NCI-H69 (cell line): Measurements from ENCODE around the gene HSPB2.

Experiments
- DNase-seq: peaks from one replicate; lab custom pipeline; 2025; lab: John Stamatoyannopoulos, UW

HSPB2 gene

DNA sequence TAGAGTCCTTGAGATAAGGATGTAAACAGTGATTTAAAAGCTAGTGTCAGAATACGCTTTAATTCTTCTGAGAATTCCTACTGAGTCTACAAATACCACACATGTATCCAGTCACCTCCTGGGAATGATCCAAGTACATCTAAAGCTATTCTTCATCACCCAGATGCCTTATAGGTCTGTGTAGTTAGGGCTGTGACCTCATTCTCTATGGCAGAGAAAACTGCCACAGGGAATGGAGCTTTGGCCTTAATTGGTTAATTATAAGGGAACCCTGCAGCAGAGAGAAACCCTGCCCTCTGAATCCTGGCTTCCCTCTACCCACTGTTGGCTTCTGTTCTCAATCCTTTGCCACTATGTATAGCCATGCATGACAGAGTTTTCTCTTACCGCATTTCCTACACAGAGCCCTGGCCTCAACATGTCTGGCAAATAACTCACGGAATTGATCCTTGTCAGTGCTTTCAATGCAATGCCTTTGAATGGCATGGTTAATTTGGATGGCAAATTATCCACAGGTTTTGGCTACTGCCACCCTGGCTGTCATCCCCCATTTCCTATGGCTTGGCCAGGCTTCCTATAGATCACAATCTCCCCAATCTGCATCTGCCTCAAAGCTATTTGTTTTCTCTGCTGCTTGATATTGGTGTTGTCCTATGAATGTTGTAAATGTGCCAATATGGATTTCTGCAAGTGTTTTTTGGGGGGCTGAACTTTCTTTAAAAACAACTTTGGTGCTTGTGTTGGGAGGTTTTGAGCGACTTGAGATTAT is 27.5 kb downstream of the HSPB2 start:
- DNase-seq = peak; percentile 97

DNA sequence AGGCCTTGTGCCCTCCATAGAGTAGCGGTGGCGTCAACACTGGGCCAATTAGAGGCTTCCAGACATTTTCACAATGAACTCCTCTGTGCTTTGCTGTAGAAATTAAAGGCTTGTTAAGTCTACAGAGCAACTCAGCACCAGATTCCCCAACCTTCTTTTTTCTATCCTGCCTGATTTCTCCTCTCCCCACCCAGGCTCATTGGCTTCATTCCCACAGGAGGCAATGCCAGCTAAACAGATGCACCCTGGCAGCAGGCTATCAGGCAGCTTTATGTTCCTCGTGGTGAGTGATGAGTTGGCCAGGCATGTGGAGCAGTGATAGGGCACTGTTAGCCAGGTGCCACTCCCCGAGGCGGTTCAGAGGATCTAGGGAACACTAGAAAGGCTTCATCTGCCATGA is 29.4 kb downstream of the HSPB2 start:
- DNase-seq = peak; percentile 36

DNA sequence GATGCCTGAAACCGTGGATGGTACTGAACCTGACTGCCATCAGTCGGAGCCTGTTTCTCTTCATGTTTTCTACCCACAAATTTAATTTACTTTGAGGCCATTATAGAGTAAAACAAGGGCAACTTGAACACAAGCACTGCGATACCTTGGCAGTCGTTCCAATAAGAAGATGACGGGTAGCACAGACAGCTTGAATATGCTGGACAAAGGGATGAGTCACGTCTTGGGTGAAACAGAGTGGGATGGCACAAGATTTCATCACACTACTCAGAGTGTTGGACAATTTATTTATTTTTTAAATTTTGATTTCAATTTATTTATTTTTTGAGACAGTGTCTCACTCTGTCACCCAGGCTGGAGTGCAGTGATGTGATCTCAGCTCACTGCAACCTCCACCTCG is 30.3 kb downstream of the HSPB2 start:
- DNase-seq = no peak

DNA sequence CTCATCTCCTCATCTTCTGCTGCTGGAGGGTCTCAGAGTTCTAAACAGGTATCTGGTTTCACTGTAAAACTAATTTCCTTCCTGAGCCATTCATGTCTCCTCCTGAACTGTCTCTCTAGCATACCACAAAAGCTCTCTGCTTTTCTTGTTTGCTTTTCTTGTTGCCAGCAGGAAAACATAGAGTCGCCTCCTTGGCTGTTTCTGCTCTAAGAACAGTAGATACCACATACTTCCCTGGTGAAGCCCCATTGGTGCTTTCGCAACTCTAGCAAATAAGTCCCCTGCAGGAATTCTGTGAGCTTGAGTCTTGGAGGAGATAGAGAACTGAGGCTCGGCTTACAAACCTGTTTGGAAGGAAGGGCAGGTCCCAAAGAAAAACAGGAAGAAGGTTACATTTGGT is 31.6 kb downstream of the HSPB2 start:
- no peak for DNase-seq

DNA sequence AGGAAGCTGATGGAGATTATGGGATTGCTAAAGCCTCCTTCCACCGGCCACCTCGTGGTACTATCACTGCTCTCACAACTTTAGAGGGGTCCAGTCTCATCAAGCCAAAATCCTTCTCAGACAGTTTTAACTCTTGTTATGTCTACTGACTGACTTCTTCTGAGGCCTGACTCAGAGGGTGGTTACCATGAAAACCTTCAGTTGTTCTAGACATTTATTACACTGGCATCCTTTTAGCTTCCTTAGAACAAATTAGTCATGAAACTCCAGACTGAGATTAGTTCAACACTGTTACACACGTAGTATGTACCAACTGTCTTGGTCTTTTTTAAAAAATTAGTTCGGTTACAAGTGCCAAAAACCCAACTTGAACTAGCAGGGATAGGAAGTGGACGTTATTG is 32.1 kb downstream of the HSPB2 start:
- no peak for DNase-seq

DNA sequence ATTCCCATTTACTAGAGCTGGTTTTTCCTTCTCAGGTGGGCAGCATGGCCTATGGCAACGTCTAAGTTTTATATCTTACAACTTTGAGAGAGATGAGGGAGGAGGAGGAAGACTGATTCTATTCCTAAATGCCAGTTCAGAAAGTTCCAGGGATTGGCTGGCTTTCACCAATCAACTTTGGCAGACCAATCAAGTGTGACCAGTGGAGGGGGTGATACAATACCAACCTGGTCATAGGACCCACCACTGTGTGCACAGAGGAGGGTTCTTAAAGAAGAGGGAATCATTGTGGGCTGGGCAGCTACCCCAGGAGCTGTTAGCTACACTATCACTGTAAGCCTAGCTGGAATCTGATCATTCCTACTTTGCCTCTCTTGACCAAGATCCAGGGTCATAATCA is 32.7 kb downstream of the HSPB2 start:
- DNase-seq = no peak

DNA sequence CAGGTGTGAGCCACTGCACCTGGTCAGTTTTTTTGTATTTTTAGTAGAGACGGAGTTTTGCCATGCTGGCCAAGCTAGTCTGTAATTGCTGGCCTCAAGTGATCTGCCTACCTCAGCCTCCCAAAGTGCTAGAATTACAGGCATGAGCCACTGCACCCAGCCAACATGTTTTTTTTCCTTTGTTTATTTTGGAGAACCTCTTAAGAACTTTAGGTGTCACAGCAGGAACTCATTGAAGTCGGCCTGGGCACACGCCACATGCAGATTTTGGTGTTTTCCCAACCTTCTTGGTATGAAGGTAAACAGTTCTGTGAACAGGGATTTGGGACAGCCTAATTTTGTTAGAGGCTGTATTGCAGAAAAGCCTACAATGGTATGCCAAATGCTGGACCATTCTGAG is 34.0 kb downstream of the HSPB2 start:
- DNase-seq = peak; percentile 13

DNA sequence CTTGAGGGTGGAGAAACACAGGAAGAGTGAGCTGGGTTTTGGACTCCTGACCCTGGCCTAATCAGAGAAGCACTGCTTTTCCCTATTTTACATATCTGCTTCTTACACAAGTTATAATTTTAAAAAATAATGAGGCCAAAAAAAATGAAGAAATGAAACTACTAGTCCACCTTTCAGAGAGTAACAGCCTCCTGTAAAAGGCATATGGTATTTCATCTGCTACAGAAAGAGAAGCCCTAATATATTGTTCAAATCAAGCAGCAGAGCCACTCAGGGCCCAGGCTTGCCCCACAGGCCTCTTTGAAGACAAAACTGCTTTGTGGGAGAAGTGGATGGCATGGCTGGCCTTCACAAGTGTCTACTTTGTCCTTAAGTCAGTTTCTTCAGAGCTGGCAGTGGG is 34.6 kb downstream of the HSPB2 start:
- no peak for DNase-seq

DNA sequence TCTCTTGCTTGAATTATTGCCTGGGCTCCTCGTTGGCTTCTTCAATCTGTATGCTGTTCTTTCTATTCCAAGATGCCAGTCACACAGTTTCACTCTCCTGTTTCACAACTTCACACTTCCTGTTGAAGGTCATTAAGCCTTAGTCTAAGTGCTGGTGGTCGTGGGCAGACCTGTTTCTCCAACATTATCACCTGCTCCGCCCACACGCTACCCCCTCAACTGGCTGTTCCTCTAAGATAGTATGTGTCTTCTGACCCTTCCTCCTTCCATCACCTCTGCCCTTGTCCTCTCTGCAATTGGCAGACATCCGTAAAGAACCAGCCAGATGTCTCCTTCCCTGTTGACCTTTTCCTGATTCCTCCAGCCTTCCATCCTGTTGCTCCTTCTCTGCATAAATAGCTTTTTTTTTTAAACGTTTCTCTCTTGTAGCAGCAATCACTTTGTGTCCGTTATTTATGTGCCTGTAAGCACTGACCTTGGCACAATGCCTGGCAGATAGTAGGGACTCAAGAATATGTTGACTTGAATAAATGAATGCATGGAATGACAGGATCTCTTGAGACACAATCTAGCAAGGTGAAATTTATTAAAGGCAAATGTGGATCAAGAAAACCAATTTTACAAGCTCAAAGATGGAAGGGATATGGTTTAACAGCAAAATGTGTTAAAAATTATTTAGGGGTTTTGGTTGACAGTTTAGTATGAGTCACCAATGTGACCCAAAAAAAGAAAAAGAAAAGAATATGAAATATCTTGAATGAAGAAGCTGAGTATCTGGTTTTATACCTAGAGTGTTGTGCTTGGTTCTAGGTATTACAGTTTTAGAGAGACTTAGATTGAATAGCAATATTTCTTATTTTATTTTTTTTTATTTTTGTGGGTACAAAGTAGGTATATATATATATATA is 37.2 kb downstream of the HSPB2 start:
- no peak for DNase-seq

DNA sequence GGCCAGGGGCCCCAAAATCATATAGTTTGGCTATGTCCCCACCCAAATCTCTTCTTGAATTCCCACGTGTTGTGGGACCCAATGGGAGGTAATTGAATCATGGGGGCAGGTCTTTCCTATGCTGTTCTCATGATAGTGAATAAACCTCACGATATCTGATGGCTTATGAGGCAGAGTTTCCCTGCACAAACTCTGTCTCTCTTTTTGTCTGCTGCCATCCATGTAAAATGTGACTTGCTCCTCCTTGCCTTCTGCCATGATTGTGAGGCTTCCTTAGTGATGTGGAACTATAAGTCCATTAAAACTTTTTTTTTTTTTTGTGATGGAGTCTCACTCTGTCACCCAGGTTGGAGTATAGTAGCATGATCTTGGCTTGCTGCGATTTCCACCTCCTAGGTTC is 39.0 kb downstream of the HSPB2 start:
- DNase-seq = no peak

DNA sequence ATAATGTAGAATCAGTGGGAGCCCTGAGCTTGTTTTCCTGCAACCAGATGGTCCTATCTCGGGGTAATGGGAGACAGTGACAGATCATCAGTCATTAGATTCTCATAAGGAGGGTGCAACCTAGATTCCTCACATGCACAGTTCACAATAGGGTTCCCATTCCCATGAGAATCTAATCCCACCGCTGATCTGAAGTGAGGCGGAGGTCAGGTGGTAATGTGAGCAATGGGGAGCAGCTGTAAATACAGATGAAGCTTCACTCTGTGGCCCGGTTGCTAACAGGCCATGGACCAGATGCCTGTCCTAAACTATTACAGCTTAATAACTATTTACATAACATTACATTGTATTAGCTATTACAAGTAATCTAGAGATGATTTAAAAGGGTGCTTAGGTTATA is 41.6 kb downstream of the HSPB2 start:
- peak; percentile 31 for DNase-seq

DNA sequence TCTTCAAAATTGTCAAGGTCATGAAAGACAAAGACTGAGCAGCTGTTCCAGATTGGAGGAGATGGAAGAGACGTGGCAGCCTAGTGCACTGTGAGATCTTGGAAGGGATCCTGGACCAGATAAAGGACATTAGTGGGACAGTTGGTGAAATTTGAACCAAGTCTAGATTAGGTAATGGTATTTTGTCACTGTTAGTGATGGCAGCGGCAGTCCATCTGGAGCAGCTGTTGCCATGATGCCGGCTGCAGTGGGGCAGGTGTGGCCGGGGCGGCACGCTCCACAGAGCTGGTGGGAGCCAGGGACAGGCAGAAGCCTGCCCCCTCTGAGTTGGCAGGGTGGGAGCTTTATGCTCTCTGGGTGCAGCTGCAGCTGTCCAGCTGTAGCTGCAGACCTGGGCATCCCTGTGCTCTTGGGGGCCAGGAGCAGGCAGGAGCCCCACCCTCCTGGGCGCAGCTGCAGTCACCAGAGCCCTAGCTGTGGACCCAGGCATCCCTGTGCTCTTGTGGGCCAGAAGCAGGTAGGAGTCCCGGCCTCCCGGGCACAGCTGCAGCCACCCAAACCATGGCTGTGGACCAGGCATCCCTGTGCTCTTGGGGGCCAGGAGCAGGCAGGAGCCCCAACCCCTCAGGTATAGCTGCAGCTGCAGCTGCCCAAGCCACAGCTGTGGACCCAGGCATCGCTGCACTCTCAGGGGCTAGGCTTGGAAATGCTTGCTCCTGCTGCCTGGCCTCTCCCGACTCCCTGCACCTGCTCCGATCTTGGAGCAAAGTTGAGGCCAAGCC is 45.3 kb downstream of the HSPB2 start:
- no peak for DNase-seq

DNA sequence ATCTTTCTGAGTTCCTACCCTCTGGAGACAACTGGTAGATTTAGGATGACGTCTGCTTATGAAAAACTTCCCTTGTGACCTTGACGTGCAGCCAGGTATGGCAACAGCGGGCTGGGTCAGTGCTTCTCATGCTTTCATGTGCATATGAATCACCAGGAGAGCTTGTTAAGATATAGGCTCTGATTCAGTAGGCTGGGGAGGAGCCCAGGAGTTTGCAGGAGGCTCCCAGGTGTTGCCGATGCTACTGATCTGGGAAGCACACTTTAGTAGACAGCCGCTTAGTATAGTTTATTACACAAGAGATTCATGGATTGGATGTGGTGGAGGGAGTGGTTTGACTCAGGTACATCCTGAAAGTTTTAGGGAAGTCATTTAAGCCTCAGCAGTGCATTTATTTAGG is 48.4 kb downstream of the HSPB2 start:
- DNase-seq = no peak

DNA sequence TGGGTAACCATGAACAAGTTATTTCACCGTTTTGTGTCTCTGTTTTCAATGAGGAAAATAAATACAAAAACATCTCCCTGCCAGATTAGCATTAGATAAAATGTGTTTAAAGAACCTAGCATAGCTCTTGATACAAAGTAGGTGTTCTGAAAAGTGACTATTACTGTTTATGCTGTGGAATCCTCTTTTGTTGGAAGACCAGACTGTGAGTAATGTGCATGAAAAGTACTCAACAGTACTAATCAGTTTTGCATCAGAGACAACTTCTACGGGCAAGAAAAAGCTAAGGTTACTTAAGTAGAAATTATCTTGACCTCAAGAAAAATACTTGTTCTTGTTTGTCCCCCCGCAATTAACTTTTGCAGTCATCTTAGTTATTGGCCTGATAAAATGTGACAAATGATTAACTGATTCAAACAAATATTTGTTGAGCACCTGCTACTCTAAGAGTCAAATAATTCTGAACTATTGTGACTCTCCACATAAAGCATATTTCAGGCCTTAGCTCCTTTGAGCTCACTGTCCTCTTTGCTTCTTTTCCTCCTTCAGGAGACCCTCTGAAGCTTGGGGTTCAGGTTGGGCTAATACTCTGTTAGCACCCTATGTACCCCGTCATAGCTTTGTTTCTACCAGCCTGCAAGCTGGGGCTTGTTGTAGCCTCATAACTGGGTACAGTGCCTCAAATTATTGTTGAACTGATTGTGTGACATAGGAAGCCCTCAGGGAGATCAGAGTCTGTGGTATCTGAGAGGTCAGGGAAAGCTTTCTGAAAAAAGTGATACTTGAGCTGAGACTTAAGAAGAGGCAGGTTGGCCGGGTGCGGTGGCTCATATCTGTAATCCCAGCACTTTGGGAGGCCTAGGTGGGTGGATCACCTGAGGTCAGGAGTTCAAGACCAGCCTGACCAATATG is 49.1 kb downstream of the HSPB2 start:
- DNase-seq = no peak
